Measurements from ENCODE around the gene BMAL2.

BMAL2 gene

GRCh38 chr12:27343255-27344000, 10.8 kb downstream of the BMAL2 start:
- Histone ChIP-seq H3K4me3 (ENCODE audit: low read length) (no peak overlapping the region), H3K36me3 (ENCODE audit: control insufficient read depth, insufficient read depth, low read length) (no peaks in the 10 kb centered on the region), H3K9me3 (ENCODE audit: control insufficient read depth, low read length) (no peaks in the 10 kb centered on the region), H3K4me1 (ENCODE audit: control insufficient read depth, insufficient read depth, low read length) (peaks cover 28% of the 10 kb centered on the region), H3K9ac (ENCODE audit: low read length) (no peak overlapping the region), H3K27me3 (ENCODE audit: control insufficient read depth, insufficient read depth, low read length) (no peaks in the 10 kb centered on the region)

- Histone ChIP-seq H3K4me3 (ENCODE audit: low read length) (no peak overlapping the region), H3K4me1 (ENCODE audit: control insufficient read depth, insufficient read depth, low read length) (peaks cover 25% of the 10 kb centered on the region), H3K27me3 (ENCODE audit: control insufficient read depth, insufficient read depth, low read length) (no peaks in the 10 kb centered on the region), H3K36me3 (ENCODE audit: control insufficient read depth, insufficient read depth, low read length) (no peaks in the 10 kb centered on the region), H3K9me3 (ENCODE audit: control insufficient read depth, low read length) (no peaks in the 10 kb centered on the region), H3K9ac (ENCODE audit: low read length) (no peak overlapping the region)
Measured at GRCh38 chr12:27344246-27344645, 11.6 kb downstream of the BMAL2 start.

GRCh38 chr12:27344760-27345159, 12.1 kb downstream of the BMAL2 start:
- no peaks in the 10 kb centered on the region for H3K9me3 ChIP-seq (ENCODE audit: control insufficient read depth, low read length)
- no peaks in the 10 kb centered on the region for H3K36me3 ChIP-seq (ENCODE audit: control insufficient read depth, insufficient read depth, low read length)
- no peak overlapping the region for H3K9ac ChIP-seq (ENCODE audit: low read length)
- H3K27me3 ChIP-seq (ENCODE audit: control insufficient read depth, insufficient read depth, low read length): no peaks in the 10 kb centered on the region
- peaks cover 25% of the 10 kb centered on the region for H3K4me1 ChIP-seq (ENCODE audit: control insufficient read depth, insufficient read depth, low read length)
- no peak overlapping the region for H3K4me3 ChIP-seq (ENCODE audit: low read length)

- Histone ChIP-seq H3K9me3 (ENCODE audit: control insufficient read depth, low read length) (no peaks in the 10 kb centered on the region), H3K4me3 (ENCODE audit: low read length) (no peak overlapping the region), H3K9ac (ENCODE audit: low read length) (no peak overlapping the region), H3K27me3 (ENCODE audit: control insufficient read depth, insufficient read depth, low read length) (no peaks in the 10 kb centered on the region), H3K4me1 (ENCODE audit: control insufficient read depth, insufficient read depth, low read length) (peaks cover 25% of the 10 kb centered on the region), H3K36me3 (ENCODE audit: control insufficient read depth, insufficient read depth, low read length) (no peaks in the 10 kb centered on the region)
Measured at GRCh38 chr12:27345376-27345775, 12.7 kb downstream of the BMAL2 start.

- no peaks in the 10 kb centered on the region for H3K27me3 ChIP-seq (ENCODE audit: control insufficient read depth, insufficient read depth, low read length)
Measured at GRCh38 chr12:27347779-27348178, 15.1 kb downstream of the BMAL2 start.

GRCh38 chr12:27351476-27351875, 18.8 kb downstream of the BMAL2 start:
- Histone ChIP-seq H3K27me3 (ENCODE audit: control insufficient read depth, insufficient read depth, low read length) (no peaks in the 10 kb centered on the region), H3K9ac (ENCODE audit: low read length) (no peak overlapping the region), H3K9me3 (ENCODE audit: control insufficient read depth, low read length) (no peaks in the 10 kb centered on the region), H3K4me3 (ENCODE audit: low read length) (no peak overlapping the region), H3K36me3 (ENCODE audit: control insufficient read depth, insufficient read depth, low read length) (no peaks in the 10 kb centered on the region), H3K4me1 (ENCODE audit: control insufficient read depth, insufficient read depth, low read length) (peaks cover 10% of the 10 kb centered on the region)

More at GRCh38 chr12:27347779-27348178, 15.1 kb downstream of the BMAL2 start:
- H3K4me3 ChIP-seq (ENCODE audit: low read length): no peak overlapping the region
- peaks cover 17% of the 10 kb centered on the region for H3K4me1 ChIP-seq (ENCODE audit: control insufficient read depth, insufficient read depth, low read length)
- no peaks in the 10 kb centered on the region for H3K9me3 ChIP-seq (ENCODE audit: control insufficient read depth, low read length)
- no peaks in the 10 kb centered on the region for H3K36me3 ChIP-seq (ENCODE audit: control insufficient read depth, insufficient read depth, low read length)
- H3K9ac ChIP-seq (ENCODE audit: low read length): no peak overlapping the region

- no peak overlapping the region for H3K4me3 ChIP-seq (ENCODE audit: low read length)
- H3K27me3 ChIP-seq (ENCODE audit: control insufficient read depth, insufficient read depth, low read length): no peaks in the 10 kb centered on the region
- no peaks in the 10 kb centered on the region for H3K9me3 ChIP-seq (ENCODE audit: control insufficient read depth, low read length)
- H3K9ac ChIP-seq (ENCODE audit: low read length): no peak overlapping the region
- peaks cover 13% of the 10 kb centered on the region for H3K4me1 ChIP-seq (ENCODE audit: control insufficient read depth, insufficient read depth, low read length)
- no peaks in the 10 kb centered on the region for H3K36me3 ChIP-seq (ENCODE audit: control insufficient read depth, insufficient read depth, low read length)
Measured at GRCh38 chr12:27355486-27355885, 22.9 kb downstream of the BMAL2 start.

- no peaks in the 10 kb centered on the region for H3K36me3 ChIP-seq (ENCODE audit: control insufficient read depth, insufficient read depth, low read length)
- H3K9me3 ChIP-seq (ENCODE audit: control insufficient read depth, low read length): no peaks in the 10 kb centered on the region
- no peak overlapping the region for H3K4me3 ChIP-seq (ENCODE audit: low read length)
- H3K9ac ChIP-seq (ENCODE audit: low read length): no peak overlapping the region
- H3K27me3 ChIP-seq (ENCODE audit: control insufficient read depth, insufficient read depth, low read length): no peaks in the 10 kb centered on the region
- peaks cover 13% of the 10 kb centered on the region for H3K4me1 ChIP-seq (ENCODE audit: control insufficient read depth, insufficient read depth, low read length)
Measured at GRCh38 chr12:27355979-27356378, 23.3 kb downstream of the BMAL2 start.

- Histone ChIP-seq H3K4me3 (ENCODE audit: low read length) (no peak overlapping the region), H3K27me3 (ENCODE audit: control insufficient read depth, insufficient read depth, low read length) (no peaks in the 10 kb centered on the region), H3K36me3 (ENCODE audit: control insufficient read depth, insufficient read depth, low read length) (no peaks in the 10 kb centered on the region), H3K9me3 (ENCODE audit: control insufficient read depth, low read length) (no peaks in the 10 kb centered on the region), H3K9ac (ENCODE audit: low read length) (no peak overlapping the region), H3K4me1 (ENCODE audit: control insufficient read depth, insufficient read depth, low read length) (peaks cover 13% of the 10 kb centered on the region)
Measured at GRCh38 chr12:27359578-27360340, 27.1 kb downstream of the BMAL2 start.

GRCh38 chr12:27361372-27361771, 28.7 kb downstream of the BMAL2 start:
- no peak overlapping the region for H3K9ac ChIP-seq (ENCODE audit: low read length)
- H3K9me3 ChIP-seq (ENCODE audit: control insufficient read depth, low read length): no peaks in the 10 kb centered on the region
- H3K27me3 ChIP-seq (ENCODE audit: control insufficient read depth, insufficient read depth, low read length): no peaks in the 10 kb centered on the region
- no peaks in the 10 kb centered on the region for H3K36me3 ChIP-seq (ENCODE audit: control insufficient read depth, insufficient read depth, low read length)
- H3K4me1 ChIP-seq (ENCODE audit: control insufficient read depth, insufficient read depth, low read length): peaks cover 13% of the 10 kb centered on the region
- no peak overlapping the region for H3K4me3 ChIP-seq (ENCODE audit: low read length)

- Histone ChIP-seq H3K27me3 (ENCODE audit: control insufficient read depth, insufficient read depth, low read length) (no peaks in the 10 kb centered on the region), H3K4me1 (ENCODE audit: control insufficient read depth, insufficient read depth, low read length) (peaks cover 6% of the 10 kb centered on the region), H3K9ac (ENCODE audit: low read length) (no peak overlapping the region), H3K36me3 (ENCODE audit: control insufficient read depth, insufficient read depth, low read length) (no peaks in the 10 kb centered on the region), H3K4me3 (ENCODE audit: low read length) (no peak overlapping the region), H3K9me3 (ENCODE audit: control insufficient read depth, low read length) (no peaks in the 10 kb centered on the region)
Measured at GRCh38 chr12:27366621-27367020, 34.0 kb downstream of the BMAL2 start.

- Histone ChIP-seq H3K4me1 (ENCODE audit: control insufficient read depth, insufficient read depth, low read length) (peaks cover 6% of the 10 kb centered on the region), H3K9me3 (ENCODE audit: control insufficient read depth, low read length) (no peaks in the 10 kb centered on the region), H3K4me3 (ENCODE audit: low read length) (no peak overlapping the region), H3K36me3 (ENCODE audit: control insufficient read depth, insufficient read depth, low read length) (no peaks in the 10 kb centered on the region), H3K27me3 (ENCODE audit: control insufficient read depth, insufficient read depth, low read length) (no peaks in the 10 kb centered on the region), H3K9ac (ENCODE audit: low read length) (no peak overlapping the region)
Measured at GRCh38 chr12:27367078-27367477, 34.4 kb downstream of the BMAL2 start.
